ENCODE data around the gene PIGU. TPM values are rescaled to one million over a fixed set of nuclear protein-coding genes. Genes with fewer than 3 reads are reported as not detected.

Gene PIGU
- total RNA-seq, 1 donor: 9.0 TPM

DNA sequence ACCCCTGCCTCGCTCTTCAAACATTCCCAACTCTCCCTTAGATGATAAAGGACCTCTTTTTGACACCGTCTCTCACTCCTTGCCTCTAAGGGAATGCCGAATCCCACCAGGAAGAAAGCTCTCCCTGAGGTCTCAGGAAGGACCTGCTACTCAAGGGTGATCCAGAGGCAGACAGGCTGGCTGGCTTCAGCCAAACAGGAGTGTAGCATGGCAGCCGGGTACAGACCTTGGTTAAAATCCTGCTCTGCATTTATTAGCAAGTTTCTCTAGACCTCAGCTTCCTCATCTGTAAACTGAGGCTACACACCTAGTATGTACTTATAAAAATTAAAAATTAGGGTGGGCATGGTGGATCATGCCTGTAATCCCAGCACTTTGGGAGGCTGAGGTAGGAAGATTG is 101.1 kb downstream of the PIGU start:
- Histone ChIP-seq H3K4me2 (ENCODE audit: insufficient read depth, low read length) (no peak overlapping the region), H3K4me3 (ENCODE audit: insufficient read depth, low read length) (no peak overlapping the region), H3K4me1 (ENCODE audit: insufficient read depth, low read length) (peaks cover 27% of the 10 kb centered on the region), H3K27ac (ENCODE audit: low read depth, low read length) (no peak overlapping the region), H3K79me2 (ENCODE audit: insufficient read depth, low read length) (no peaks in the 10 kb centered on the region), H2AFZ (ENCODE audit: low read length) (no peak overlapping the region), H3K27me3 (ENCODE audit: insufficient read depth, low read length) (no peaks in the 10 kb centered on the region), H3K36me3 (ENCODE audit: insufficient read depth, low read length) (peaks cover 4% of the 10 kb centered on the region), H4K20me1 (ENCODE audit: insufficient read depth, low read length) (no peaks in the 10 kb centered on the region), H3K9me3 (ENCODE audit: low read depth, low read length) (no peaks in the 10 kb centered on the region)
- TF ChIP-seq, protein P1, sequence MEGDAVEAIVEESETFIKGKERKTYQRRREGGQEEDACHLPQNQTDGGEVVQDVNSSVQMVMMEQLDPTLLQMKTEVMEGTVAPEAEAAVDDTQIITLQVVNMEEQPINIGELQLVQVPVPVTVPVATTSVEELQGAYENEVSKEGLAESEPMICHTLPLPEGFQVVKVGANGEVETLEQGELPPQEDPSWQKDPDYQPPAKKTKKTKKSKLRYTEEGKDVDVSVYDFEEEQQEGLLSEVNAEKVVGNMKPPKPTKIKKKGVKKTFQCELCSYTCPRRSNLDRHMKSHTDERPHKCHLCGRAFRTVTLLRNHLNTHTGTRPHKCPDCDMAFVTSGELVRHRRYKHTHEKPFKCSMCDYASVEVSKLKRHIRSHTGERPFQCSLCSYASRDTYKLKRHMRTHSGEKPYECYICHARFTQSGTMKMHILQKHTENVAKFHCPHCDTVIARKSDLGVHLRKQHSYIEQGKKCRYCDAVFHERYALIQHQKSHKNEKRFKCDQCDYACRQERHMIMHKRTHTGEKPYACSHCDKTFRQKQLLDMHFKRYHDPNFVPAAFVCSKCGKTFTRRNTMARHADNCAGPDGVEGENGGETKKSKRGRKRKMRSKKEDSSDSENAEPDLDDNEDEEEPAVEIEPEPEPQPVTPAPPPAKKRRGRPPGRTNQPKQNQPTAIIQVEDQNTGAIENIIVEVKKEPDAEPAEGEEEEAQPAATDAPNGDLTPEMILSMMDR (IDR thresholded peaks at IDR 0.05; ENCODE audit: extremely low read depth, low read depth, low read length): no peak
- no peak for DNase-seq (ENCODE audit: insufficient read length, low spot score, missing footprints)

GRCh38 chr20:34575271-34575670 is 101.6 kb downstream of the PIGU start:
- Histone ChIP-seq H3K4me3 (ENCODE audit: insufficient read depth, low read length) (no peak overlapping the region), H3K4me2 (ENCODE audit: insufficient read depth, low read length) (no peak overlapping the region), H3K79me2 (ENCODE audit: insufficient read depth, low read length) (no peaks in the 10 kb centered on the region), H2AFZ (ENCODE audit: low read length) (no peak overlapping the region), H3K9me3 (ENCODE audit: low read depth, low read length) (no peaks in the 10 kb centered on the region), H3K4me1 (ENCODE audit: insufficient read depth, low read length) (peaks cover 23% of the 10 kb centered on the region), H3K27me3 (ENCODE audit: insufficient read depth, low read length) (no peaks in the 10 kb centered on the region), H3K36me3 (ENCODE audit: insufficient read depth, low read length) (peaks cover 3% of the 10 kb centered on the region), H3K27ac (ENCODE audit: low read depth, low read length) (no peak overlapping the region), H4K20me1 (ENCODE audit: insufficient read depth, low read length) (no peaks in the 10 kb centered on the region)
- no peak for DNase-seq (ENCODE audit: insufficient read length, low spot score, missing footprints)
- TF ChIP-seq, protein P1 (IDR thresholded peaks at IDR 0.05; ENCODE audit: extremely low read depth, low read depth, low read length): no peak

- Histone ChIP-seq H4K20me1 (ENCODE audit: insufficient read depth, low read length) (no peaks in the 10 kb centered on the region), H3K79me2 (ENCODE audit: insufficient read depth, low read length) (no peaks in the 10 kb centered on the region), H3K4me3 (ENCODE audit: insufficient read depth, low read length) (no peak overlapping the region), H3K36me3 (ENCODE audit: insufficient read depth, low read length) (peaks cover 3% of the 10 kb centered on the region), H3K9me3 (ENCODE audit: low read depth, low read length) (no peaks in the 10 kb centered on the region), H3K27ac (ENCODE audit: low read depth, low read length) (no peak overlapping the region), H3K4me1 (ENCODE audit: insufficient read depth, low read length) (peaks cover 19% of the 10 kb centered on the region), H3K4me2 (ENCODE audit: insufficient read depth, low read length) (no peak overlapping the region), H2AFZ (ENCODE audit: low read length) (no peak overlapping the region), H3K27me3 (ENCODE audit: insufficient read depth, low read length) (no peaks in the 10 kb centered on the region)
- TF ChIP-seq, protein P1 (IDR thresholded peaks at IDR 0.05; ENCODE audit: extremely low read depth, low read depth, low read length): no peak
- no peak for DNase-seq (ENCODE audit: insufficient read length, low spot score, missing footprints)
Observed at GRCh38 chr20:34574861-34575260, 102.0 kb downstream of the PIGU start.

DNA sequence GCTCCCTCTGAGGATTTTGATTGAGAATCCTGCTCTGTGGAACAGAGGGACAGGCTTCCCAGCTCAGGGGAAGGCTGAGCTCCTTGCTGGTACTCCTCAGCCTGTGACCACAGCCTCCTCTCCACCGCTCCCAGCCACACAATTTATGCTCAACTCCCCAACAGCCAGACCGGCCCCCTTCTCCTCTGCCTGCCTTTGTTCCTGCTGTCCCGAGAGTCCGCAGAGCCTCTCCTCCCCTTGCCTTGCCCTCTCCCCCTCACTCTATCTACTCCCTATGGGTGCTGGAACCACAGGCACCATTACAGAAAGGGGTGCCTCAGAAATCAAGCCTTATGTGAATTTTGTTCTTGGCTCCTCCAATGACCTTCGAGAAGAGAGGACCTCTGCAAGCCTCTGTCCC is 102.5 kb downstream of the PIGU start:
- no peaks in the 10 kb centered on the region for H3K9me3 ChIP-seq (ENCODE audit: low read depth, low read length)
- H3K4me2 ChIP-seq (ENCODE audit: insufficient read depth, low read length): no peak overlapping the region

More for the DNA sequence above, 102.5 kb downstream of the PIGU start:
- Histone ChIP-seq H2AFZ (ENCODE audit: low read length) (no peak overlapping the region), H3K4me3 (ENCODE audit: insufficient read depth, low read length) (no peak overlapping the region), H3K27ac (ENCODE audit: low read depth, low read length) (no peak overlapping the region), H3K79me2 (ENCODE audit: insufficient read depth, low read length) (no peaks in the 10 kb centered on the region), H3K27me3 (ENCODE audit: insufficient read depth, low read length) (no peaks in the 10 kb centered on the region), H3K36me3 (ENCODE audit: insufficient read depth, low read length) (peaks cover 3% of the 10 kb centered on the region), H4K20me1 (ENCODE audit: insufficient read depth, low read length) (no peaks in the 10 kb centered on the region), H3K4me1 (ENCODE audit: insufficient read depth, low read length) (peaks cover 15% of the 10 kb centered on the region)
- TF ChIP-seq, protein P1 (IDR thresholded peaks at IDR 0.05; ENCODE audit: extremely low read depth, low read depth, low read length): no peak
- no peak for DNase-seq (ENCODE audit: insufficient read length, low spot score, missing footprints)

All from osteoblast (primary cell).